GM21619 (cell line): ENCODE data around the gene NUS1.
"Not testable (repeated sequence)": the region's sequence is repeated elsewhere in the genome, so short reads cannot be mapped to it uniquely, and the experiment has no call there.

Experiments
- ATAC-seq: cut with Tn5 transposase; IDR thresholded peaks from one replicate; pipeline ENCODE4 v1.9.1; 2021; ENCODE audit not compliant: unreplicated experiment

The NUS1 gene

DNA sequence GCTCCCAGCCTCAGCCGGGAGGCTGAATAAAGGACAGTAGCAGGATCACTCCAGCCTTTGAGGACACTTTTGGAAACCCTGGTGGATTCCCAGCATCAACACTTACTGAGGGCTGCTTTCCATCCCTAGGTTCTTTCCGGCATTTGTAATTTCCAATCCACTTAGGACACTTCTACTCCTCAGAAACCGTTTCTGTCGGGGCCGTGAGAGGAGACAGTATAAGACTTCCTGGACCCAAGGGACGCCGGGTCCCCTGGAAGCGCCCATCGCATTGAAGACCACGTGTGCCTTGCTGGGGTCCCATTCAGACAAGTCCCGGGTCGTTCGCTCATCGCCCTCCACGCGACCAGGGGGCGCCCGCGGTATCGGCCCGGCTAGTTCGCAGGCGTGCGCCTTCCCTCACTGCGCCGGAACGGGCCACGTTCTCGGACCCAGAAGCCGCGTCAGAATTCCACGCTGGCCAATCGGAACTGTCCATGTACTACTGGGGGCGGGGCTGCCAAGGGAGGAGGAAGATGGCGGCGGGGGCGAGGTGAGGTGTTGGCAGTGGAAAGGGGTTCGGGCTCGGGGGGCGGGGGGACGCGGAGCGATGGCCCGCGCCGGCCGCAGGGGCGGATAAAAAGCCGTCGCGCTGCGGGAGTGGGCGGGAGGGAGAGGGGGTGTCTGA is at the start of gene NUS1:
NUS1 (plus strand) TSS at position 479 of the 667 bp plus-strand sequence. CDS start 202 bp downstream, outside the sequence.
- peak; percentile 97 for ATAC-seq

DNA sequence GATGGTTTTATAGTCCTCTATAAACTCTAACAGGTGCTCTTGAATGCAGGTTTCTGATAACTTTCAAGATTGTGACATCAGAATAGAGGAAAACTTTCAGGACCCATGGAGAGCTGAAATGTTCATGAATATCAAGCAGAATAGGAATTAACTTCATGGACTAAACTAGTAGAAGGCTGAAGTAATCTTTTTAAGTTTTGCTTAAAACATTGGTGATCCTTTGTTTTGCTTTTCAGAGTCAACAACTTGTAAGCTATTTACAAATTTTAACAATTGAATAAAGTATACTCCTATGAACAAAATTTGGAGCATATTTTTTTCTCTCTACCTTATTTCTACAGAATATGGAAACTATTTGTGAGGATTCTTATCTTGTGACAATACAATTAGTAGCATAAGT is 47.7 kb upstream of the NUS1 start:
- ATAC-seq: no peak

DNA sequence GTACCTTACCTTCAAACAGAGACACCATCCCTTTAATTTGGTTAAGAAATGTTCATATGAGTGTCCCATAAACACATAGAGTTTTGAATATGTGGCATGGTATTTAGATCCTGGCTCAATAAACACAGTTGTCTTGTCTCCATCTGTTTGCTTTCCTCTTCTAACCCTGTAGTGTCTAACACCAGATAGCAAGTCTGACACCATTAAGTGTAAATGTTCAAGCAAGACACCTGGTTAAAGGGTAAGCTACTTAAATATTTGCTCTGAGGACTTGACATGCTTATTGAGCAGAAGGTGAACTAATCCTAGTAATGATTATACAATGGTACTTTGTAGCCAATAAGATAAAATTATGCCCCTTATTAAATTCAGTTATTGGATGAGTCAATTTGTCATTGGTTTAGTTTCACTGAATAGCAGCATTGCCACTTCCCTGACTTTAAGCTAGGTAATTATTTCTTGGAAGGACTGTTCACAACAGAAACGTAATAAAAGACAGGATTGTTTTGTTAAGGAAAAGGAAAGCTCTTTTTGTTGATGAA is 46.1 kb upstream of the NUS1 start:
- ATAC-seq: no peak

DNA sequence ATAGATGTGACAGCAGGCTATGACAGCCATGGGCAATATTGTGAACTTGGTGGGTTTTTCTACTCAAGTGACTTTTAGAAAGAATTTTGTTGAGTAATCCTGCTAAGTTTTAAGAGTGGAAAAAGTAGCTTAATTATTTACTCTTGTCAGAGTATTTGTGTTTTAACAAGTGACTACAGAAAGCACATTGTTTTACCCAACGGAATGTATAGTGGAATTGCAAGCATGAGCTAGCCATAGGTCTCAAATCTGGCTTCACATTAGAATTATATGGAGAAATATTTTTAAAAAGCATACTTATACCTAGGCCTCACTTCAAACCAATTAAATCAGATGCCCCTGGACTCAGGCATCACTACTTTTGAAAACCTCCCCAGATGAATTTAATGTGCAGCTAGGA is 37.5 kb upstream of the NUS1 start:
- no peak for ATAC-seq

- ATAC-seq: no peak
These were observed 32.3 kb upstream of the NUS1 start for GRCh38 chr6:117642976-117643375.

- not testable (repeated sequence) for ATAC-seq
These were observed 23.3 kb upstream of the NUS1 start for GRCh38 chr6:117651984-117652383.

GRCh38 chr6:117653949-117654348 is 21.3 kb upstream of the NUS1 start:
- ATAC-seq: no peak

GRCh38 chr6:117655380-117655779 is 19.9 kb upstream of the NUS1 start:
- ATAC-seq: no peak

- no peak for ATAC-seq
These were observed 8.4 kb upstream of the NUS1 start for GRCh38 chr6:117666881-117667280.

DNA sequence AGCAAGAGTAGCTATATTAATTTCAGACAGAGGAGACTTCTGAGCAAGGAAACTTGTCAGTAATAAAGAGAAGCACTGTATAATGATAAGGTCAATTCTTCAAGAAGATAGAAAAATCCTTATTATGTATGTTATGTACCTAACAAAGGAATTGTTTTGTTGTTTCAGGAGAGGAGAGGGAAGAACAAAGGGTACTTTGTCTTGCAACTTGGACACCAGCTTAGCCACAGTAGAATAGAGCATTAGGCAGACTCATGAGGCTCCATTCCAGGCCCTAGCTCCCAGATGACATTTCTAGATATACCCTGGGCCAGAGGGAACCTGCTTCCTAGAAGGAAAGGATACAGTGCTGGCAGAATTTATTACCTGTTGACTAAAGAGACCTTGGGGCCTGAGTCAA is 6.5 kb upstream of the NUS1 start:
- ATAC-seq: no peak

- no peak for ATAC-seq
These were observed 766 bp upstream of the NUS1 start for GRCh38 chr6:117674503-117674902.

DNA sequence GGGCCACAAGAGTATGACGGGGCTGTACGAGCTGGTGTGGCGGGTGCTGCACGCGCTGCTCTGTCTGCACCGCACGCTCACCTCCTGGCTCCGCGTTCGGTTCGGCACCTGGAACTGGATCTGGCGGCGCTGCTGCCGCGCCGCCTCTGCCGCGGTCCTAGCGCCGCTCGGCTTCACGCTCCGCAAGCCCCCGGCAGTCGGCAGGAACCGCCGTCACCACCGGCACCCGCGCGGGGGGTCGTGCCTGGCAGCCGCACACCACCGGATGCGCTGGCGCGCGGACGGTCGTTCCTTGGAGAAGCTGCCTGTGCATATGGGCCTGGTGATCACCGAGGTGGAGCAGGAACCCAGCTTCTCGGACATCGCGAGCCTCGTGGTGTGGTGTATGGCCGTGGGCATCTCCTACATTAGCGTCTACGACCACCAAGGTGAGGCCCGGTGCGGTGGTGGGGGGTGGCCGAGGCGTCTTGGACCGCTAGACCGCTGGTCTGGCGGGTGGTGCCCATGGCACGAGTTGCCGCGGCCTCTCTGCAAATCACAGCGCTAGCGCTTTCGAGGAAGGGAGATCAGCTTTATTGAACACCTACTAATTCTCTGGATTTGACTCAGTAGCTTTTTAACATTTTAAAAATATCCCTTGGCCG is 511 bp downstream of the NUS1 start:
- ATAC-seq: peak; percentile 9

DNA sequence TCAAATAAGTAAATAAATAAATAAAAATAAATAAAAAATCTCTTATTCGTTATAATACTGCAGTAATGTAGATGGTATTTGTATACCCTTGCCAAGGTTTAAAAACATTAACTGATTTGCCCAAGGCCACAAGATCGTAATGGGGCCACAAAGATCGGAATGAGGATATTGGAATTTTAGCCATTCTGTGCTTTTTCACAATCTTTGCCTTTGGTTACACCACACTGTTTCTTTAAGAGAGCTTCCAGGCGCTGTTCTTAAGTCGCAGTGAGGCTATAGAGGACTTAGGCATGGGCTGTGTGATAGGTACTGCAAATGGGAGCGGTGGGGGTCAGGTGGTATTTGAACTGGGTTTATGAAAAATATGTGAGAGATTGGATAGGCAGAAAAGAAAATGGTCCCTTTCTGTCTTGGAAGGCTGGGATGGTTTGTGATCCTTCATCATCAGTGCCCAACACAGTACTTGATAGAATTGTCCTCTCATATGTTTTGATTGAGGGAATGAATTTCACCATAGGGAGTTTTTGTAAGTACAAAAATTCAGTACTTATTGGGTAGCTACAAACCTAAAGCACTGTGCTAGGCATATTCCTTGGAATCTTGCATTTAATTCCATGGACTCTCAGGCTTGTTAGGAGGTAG is 1.4 kb downstream of the NUS1 start:
- no peak for ATAC-seq

DNA sequence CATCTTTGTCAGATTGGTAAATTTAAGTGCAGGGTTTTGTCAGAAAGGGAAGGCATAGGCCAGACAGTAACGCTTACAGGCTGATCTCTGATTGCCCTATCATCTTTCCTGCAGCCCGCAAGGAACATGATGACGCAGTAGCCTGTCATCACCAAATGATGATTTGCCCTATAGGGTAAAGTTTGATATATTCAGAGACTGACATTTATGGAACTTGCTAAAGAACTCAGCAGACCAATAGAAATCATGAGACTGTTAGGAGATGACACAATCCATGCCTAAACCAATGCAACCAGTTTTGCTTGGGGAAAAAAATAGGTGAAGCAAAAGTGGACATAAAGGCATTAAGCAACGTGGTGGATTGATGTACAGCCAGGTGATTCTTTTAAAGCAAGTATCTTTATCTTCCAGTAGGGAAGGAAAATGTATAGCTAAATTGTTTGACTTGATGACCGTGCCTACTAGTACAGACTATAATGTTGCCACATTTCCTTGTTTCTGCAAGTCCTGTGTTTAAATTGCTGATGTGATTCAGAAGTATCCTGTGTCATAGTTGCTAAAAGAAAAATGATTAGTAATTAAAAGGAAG is 2.4 kb downstream of the NUS1 start:
- no peak for ATAC-seq

DNA sequence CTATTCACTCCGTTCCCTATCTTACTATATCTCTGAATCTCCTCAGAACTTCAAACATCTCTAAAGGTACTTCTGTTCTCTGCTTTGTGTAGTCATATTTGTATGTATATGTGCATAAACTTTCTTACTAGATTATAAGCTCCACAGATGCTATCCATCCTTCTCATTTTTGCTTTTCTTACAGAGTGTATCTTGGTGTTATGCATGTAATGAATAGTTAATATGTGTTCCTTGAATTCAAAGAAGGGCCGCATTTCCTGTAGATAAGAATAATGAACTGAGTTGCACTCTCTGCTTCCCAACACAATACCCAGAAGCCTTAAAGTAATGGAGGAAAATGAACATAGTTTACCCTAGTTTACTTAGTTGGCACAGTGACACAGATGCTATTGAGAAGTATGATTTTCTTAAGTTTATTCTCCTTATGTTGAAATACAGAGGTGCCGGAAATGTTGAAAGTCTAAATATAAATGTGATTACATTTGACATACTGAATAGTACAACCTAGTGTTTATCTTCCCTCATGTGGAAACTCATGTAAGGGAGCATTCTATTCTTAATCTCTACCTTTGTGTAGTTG is 6.0 kb downstream of the NUS1 start:
- no peak for ATAC-seq

- ATAC-seq: no peak
These were observed 9.5 kb downstream of the NUS1 start for GRCh38 chr6:117684749-117685148.

DNA sequence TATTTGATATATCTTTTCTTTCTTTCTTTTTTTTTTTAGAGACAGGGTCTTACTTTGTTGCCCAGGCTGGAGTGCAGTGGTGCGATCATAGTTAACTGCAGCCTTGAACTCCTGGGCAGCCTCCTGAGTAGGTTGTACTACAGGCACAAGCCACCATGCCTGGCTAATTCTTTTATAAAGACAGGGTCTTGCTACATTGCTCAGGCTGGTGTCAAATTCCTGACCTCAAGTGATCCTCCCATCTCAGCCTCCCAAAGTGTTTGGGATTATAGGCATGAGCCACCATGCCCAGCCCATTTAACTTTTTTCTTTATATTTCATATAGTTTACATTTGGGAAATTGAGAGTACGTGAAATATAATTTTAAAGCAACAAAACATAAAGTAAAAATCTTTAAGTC is 10.1 kb downstream of the NUS1 start:
- ATAC-seq: no peak

- no peak for ATAC-seq
These were observed 11.9 kb downstream of the NUS1 start for GRCh38 chr6:117687021-117687648.

DNA sequence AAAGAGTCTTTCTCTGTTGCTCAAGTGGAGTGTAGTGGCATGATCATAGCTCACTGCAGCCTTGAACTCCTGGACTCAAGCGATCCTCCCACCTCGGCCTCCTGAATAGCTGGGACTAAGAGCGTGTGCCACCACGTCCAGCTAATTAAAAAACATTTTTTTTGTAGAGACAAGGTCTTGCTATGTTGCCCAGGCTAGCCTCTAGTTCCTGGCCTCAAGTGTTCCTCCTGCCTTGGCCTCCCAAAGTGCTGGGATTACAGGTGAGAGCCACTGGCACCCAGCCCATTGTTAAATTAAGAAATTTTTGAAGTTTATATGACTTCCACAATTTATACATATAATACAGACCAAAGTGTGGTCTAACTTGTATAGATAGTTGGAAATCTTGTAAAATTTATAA is 14.3 kb downstream of the NUS1 start:
- not testable (repeated sequence) for ATAC-seq

DNA sequence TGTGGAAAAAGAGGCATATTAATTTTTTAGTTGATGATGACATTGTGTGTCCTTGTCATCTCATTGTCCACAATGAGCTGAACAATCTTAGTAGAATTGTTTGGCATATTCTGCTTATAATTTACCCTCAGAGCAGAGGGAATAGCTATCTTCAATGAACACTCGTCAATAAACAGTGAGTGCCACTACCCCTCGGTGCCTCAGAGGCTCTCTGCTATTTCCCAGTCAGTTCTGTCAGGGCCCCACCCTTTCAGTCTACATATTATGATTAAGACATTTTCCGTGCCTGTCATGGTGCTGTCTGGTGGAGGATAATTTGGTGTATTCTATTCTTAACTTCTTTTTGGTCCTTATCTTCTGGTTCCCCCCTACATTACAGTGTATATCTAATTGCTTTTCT is 31.2 kb downstream of the NUS1 start:
- no peak for ATAC-seq
